K562 (cell line): Measurements from ENCODE around the gene TRIM40. TPM values are rescaled to one million over a fixed set of nuclear protein-coding genes. Genes with fewer than 3 reads are reported as not detected.
A peak's percentile ranks its signal among the peaks of the same experiment; 100 is the strongest.

Experiments used
- ATF7 ChIP-seq: fragments of 450-650 bp; IDR thresholded peaks from 2 replicates; pipeline ENCODE4 v1.7.1; 2014; ENCODE audit warnings: mild to moderate bottlenecking, moderate library complexity
- CBFA2T2 ChIP-seq: fragments of 450-650 bp; conservative IDR thresholded peaks from 2 replicates; pipeline ENCODE4 v1.6.1; 2017; ENCODE audit warnings: mild to moderate bottlenecking
- GABPA ChIP-seq: fragments of 200-800 bp; sonication (Bioruptor generic); conservative IDR thresholded peaks from 2 replicates; pipeline ENCODE4 v1.6.1; 2016; ENCODE audit warnings: low read depth, missing genetic modification characterization, missing compliant biosample characterization
- HLTF ChIP-seq: fragments of 450-650 bp; IDR thresholded peaks from 2 replicates; pipeline ENCODE4 v1.6.1; 2016
- HMGN3 ChIP-seq: IDR thresholded peaks from 2 replicates; pipeline ENCODE4 v1.6.1; 2011; ENCODE audit warnings: borderline replicate concordance, low read depth, mild to moderate bottlenecking, mixed read lengths, low read length; ENCODE audit not compliant: insufficient read length; ENCODE audit errors: extremely low read depth
- HNRNPK ChIP-seq: fragments of 200-400 bp; formaldehyde crosslinking; IDR thresholded peaks from one replicate; pipeline ENCODE4 v1.6.1; 2018; ENCODE audit warnings: mild to moderate bottlenecking, low read depth, low read length; ENCODE audit not compliant: poor library complexity, severe bottlenecking
- ILF3 ChIP-seq: fragments of 450-650 bp; IDR thresholded peaks from 2 replicates; pipeline ENCODE4 v1.6.1; 2018; ENCODE audit warnings: antibody characterized with exemption, mild to moderate bottlenecking, moderate library complexity, borderline replicate concordance
- MEF2D ChIP-seq: conservative IDR thresholded peaks from 2 replicates; pipeline ENCODE4 v1.6.1; 2016; ENCODE audit warnings: low read depth, missing genetic modification characterization, missing compliant biosample characterization
- NFXL1 ChIP-seq: fragments of 450-650 bp; formaldehyde crosslinking; IDR thresholded peaks from 2 replicates; pipeline ENCODE4 v1.4.0; 2021; ENCODE audit warnings: mild to moderate bottlenecking
- NR2C2 ChIP-seq, 2 experiments: fragments of 200-800 bp in 1 of 2; sonication (Bioruptor generic) in 1 of 2; sonication (generic) in 1 of 2; formaldehyde crosslinking in 1 of 2; IDR thresholded peaks; 2 replicates each; pipeline versions ENCODE4 v1.6.1 to v1.8.0; 2016 to 2022; ENCODE audit warnings: mild to moderate bottlenecking in 1 of 2, missing compliant biosample characterization in 1 of 2, missing genetic modification characterization in 1 of 2, missing genetic modification reagents in 1 of 2
- PTTG1 ChIP-seq: fragments of 450-650 bp; IDR thresholded peaks from 2 replicates; pipeline ENCODE4 v1.6.1; 2016; ENCODE audit warnings: low read depth, mild to moderate bottlenecking, missing genetic modification characterization, missing compliant biosample characterization
- PYGO2 ChIP-seq: fragments of 450-650 bp; IDR thresholded peaks from 2 replicates; pipeline ENCODE4 v1.6.1; 2016; ENCODE audit warnings: mild to moderate bottlenecking, missing genetic modification characterization, moderate library complexity, missing compliant biosample characterization
- RBBP5 ChIP-seq: fragments of 200-600 bp; sonication (generic); IDR thresholded peaks from 2 replicates; pipeline ENCODE4 v1.6.1; 2012; ENCODE audit warnings: borderline replicate concordance, mild to moderate bottlenecking, low read length, control low read depth, inconsistent platforms; ENCODE audit not compliant: insufficient read depth, poor library complexity, severe bottlenecking
- SLC30A9 ChIP-seq: fragments of 250-450 bp; sonication (Bioruptor Pico); IDR thresholded peaks from 2 replicates; pipeline ENCODE4 v1.8.0; 2022; ENCODE audit warnings: mild to moderate bottlenecking, moderate library complexity
- SMAD3 ChIP-seq: fragments of 450-650 bp; formaldehyde crosslinking; conservative IDR thresholded peaks from 2 replicates; pipeline ENCODE4 v1.4.0; 2020; ENCODE audit warnings: mild to moderate bottlenecking
- ZNF175 ChIP-seq: fragments of 200-800 bp; sonication (Bioruptor generic); IDR thresholded peaks from 2 replicates; pipeline ENCODE4 v1.6.1; 2016; ENCODE audit warnings: low read depth, mild to moderate bottlenecking, missing genetic modification characterization, missing compliant biosample characterization
- polyA plus RNA-seq, 8 experiments: library from polyadenylated mRNA; depleted of rRNA in 4 of 8; stranded (reverse) in 5 of 8; unstranded in 3 of 8; fragments of >200 nt; fragmentation: Nextera tagmentation in 2 of 8; fragmentation: Illumina TruSeq in 1 of 8; extraction: Ambion mirVana in 2 of 8; extraction: Trizol in 1 of 8; gene quantifications; 2 replicates each; pipeline versions ENCODE4 v1.2.1 to v1.2.3, GENCODE V29; 2011 to 2014; ENCODE audit warnings: inconsistent platforms in 1 of 8, missing spikeins in 1 of 8
- total RNA-seq, 7 experiments: library from RNA; depleted of rRNA in 6 of 7; stranded (reverse); fragments of >200 nt in 6 of 7; fragmentation: Illumina TruSeq in 2 of 7; extraction: Trizol in 2 of 7; gene quantifications; 2 replicates each; pipeline versions ENCODE4 v1.2.1 to v1.2.3, GENCODE V29; 2011 to 2021; ENCODE audit warnings: low replicate concordance in 1 of 7
- TF ChIP-seq, protein P1 (sequence below): fragments of 200-800 bp; sonication (Bioruptor generic); IDR thresholded peaks from 2 replicates; pipeline ENCODE4 v1.6.1; 2017; ENCODE audit warnings: missing genetic modification characterization, missing compliant biosample characterization
- TF ChIP-seq, protein P2 (sequence below): fragments of 450-650 bp; formaldehyde crosslinking; IDR thresholded peaks from 2 replicates; pipeline ENCODE4 v1.4.0; 2020; ENCODE audit warnings: mild to moderate bottlenecking, moderate library complexity
- TF ChIP-seq, protein P3 (sequence below), 3 experiments: fragments of 200-800 bp in 1 of 3; fragments of 250-450 bp in 1 of 3; fragments of 450-650 bp in 1 of 3; sonication (Bioruptor Pico) in 1 of 3; sonication (Bioruptor generic) in 1 of 3; formaldehyde crosslinking in 1 of 3; IDR thresholded peaks; 2 replicates each; pipeline versions ENCODE4 v1.6.1 to v1.8.0; 2016 to 2022; ENCODE audit warnings: mild to moderate bottlenecking in 2 of 3, missing genetic modification characterization in 2 of 3, missing compliant biosample characterization in 1 of 3, moderate library complexity in 1 of 3
- TF ChIP-seq, protein P4 (sequence below): sonication (generic); formaldehyde crosslinking; IDR thresholded peaks from 2 replicates; pipeline ENCODE4 v1.8.1; 2023; ENCODE audit warnings: mild to moderate bottlenecking, missing genetic modification reagents

TRIM40 gene
- total and polyA plus RNA-seq, 9 of the 15 experiments (the other 6 are each of a cell fraction or from before 2014, with no cell fraction given): 0.04 to 0.08 TPM; not detected in 7

DNA sequence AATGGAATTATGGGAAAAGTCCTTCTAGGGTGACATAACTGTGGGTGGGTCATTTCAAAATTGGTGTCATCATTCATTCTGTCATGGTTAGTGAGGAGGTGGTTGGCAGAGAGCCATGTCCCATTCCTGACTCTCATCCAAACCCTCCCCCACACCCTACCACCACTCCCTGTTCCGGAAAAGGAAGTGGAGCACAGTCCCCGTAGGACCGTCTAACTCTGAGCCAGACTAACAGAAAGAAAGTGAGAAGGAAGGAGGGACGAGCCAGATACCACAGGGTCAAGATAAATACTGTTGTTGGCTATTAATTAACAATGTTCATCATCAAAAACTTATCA is 20.3 kb downstream of the TRIM40 start (continued):
- TF ChIP-seq, protein P1, sequence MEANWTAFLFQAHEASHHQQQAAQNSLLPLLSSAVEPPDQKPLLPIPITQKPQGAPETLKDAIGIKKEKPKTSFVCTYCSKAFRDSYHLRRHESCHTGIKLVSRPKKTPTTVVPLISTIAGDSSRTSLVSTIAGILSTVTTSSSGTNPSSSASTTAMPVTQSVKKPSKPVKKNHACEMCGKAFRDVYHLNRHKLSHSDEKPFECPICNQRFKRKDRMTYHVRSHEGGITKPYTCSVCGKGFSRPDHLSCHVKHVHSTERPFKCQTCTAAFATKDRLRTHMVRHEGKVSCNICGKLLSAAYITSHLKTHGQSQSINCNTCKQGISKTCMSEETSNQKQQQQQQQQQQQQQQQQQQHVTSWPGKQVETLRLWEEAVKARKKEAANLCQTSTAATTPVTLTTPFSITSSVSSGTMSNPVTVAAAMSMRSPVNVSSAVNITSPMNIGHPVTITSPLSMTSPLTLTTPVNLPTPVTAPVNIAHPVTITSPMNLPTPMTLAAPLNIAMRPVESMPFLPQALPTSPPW (CRISPR knock-in tag): 0 out of 2 replicates have a peak, but pooled peaks have one; percentile 21
- TF ChIP-seq NR2C2 (CRISPR knock-in tag; IDR thresholded peaks at IDR 0.05): no peak
- TF ChIP-seq NR2C2 (tag; IDR thresholded peaks at IDR 0.05): peak; percentile 69
- no peak for TF ChIP-seq ILF3
- no peak for TF ChIP-seq SMAD3 (CRISPR knock-in tag)
- TF ChIP-seq HNRNPK: no peak
- TF ChIP-seq, protein P2, sequence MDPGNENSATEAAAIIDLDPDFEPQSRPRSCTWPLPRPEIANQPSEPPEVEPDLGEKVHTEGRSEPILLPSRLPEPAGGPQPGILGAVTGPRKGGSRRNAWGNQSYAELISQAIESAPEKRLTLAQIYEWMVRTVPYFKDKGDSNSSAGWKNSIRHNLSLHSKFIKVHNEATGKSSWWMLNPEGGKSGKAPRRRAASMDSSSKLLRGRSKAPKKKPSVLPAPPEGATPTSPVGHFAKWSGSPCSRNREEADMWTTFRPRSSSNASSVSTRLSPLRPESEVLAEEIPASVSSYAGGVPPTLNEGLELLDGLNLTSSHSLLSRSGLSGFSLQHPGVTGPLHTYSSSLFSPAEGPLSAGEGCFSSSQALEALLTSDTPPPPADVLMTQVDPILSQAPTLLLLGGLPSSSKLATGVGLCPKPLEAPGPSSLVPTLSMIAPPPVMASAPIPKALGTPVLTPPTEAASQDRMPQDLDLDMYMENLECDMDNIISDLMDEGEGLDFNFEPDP: no peak
- no peak for TF ChIP-seq RBBP5
- no peak for TF ChIP-seq SLC30A9 (CRISPR knock-in tag)
- TF ChIP-seq HLTF: no peak
- TF ChIP-seq, protein P3, sequence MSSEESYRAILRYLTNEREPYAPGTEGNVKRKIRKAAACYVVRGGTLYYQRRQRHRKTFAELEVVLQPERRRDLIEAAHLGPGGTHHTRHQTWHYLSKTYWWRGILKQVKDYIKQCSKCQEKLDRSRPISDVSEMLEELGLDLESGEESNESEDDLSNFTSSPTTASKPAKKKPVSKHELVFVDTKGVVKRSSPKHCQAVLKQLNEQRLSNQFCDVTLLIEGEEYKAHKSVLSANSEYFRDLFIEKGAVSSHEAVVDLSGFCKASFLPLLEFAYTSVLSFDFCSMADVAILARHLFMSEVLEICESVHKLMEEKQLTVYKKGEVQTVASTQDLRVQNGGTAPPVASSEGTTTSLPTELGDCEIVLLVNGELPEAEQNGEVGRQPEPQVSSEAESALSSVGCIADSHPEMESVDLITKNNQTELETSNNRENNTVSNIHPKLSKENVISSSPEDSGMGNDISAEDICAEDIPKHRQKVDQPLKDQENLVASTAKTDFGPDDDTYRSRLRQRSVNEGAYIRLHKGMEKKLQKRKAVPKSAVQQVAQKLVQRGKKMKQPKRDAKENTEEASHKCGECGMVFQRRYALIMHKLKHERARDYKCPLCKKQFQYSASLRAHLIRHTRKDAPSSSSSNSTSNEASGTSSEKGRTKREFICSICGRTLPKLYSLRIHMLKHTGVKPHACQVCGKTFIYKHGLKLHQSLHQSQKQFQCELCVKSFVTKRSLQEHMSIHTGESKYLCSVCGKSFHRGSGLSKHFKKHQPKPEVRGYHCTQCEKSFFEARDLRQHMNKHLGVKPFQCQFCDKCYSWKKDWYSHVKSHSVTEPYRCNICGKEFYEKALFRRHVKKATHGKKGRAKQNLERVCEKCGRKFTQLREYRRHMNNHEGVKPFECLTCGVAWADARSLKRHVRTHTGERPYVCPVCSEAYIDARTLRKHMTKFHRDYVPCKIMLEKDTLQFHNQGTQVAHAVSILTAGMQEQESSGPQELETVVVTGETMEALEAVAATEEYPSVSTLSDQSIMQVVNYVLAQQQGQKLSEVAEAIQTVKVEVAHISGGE (CRISPR knock-in tag; IDR thresholded peaks at IDR 0.05): peak in 1 of 3 experiments; percentile 83; a peak in 2 of 6 replicates
- TF ChIP-seq PTTG1 (tag): no peak
- TF ChIP-seq NFXL1 (CRISPR knock-in tag): no peak
- no peak for TF ChIP-seq MEF2D (tag)
- TF ChIP-seq ATF7: peak; percentile 89
- TF ChIP-seq, protein P4, sequence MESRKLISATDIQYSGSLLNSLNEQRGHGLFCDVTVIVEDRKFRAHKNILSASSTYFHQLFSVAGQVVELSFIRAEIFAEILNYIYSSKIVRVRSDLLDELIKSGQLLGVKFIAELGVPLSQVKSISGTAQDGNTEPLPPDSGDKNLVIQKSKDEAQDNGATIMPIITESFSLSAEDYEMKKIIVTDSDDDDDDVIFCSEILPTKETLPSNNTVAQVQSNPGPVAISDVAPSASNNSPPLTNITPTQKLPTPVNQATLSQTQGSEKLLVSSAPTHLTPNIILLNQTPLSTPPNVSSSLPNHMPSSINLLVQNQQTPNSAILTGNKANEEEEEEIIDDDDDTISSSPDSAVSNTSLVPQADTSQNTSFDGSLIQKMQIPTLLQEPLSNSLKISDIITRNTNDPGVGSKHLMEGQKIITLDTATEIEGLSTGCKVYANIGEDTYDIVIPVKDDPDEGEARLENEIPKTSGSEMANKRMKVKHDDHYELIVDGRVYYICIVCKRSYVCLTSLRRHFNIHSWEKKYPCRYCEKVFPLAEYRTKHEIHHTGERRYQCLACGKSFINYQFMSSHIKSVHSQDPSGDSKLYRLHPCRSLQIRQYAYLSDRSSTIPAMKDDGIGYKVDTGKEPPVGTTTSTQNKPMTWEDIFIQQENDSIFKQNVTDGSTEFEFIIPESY: no peak
- TF ChIP-seq PYGO2 (tag): no peak
- no peak for TF ChIP-seq HMGN3
- TF ChIP-seq ZNF175 (CRISPR knock-in tag): peak; percentile 84
- no peak for TF ChIP-seq CBFA2T2
- TF ChIP-seq GABPA: peak; percentile 90
